Liver (tissue), 9 donors: Measurements from ENCODE around the gene BPIFB3. TPM values are rescaled to one million over a fixed set of nuclear protein-coding genes. Genes with fewer than 3 reads are reported as not detected.
A peak's percentile ranks its signal among the peaks of the same experiment; 100 is the strongest.

Experiments used
- DNase-seq: peaks from one replicate; pipeline ENCODE4 v3.0.0-alpha.2; 2017; ENCODE audit warnings: low spot score
- H3K27ac ChIP-seq, 2 donors: one replicate each; pipeline ENCODE4 v1.7.0; 2013; ENCODE audit warnings: inconsistent platforms in 2 of 2, low read length in 2 of 2, control low read depth in 1 of 2, low read depth in 1 of 2, mild to moderate bottlenecking in 1 of 2
- H3K27me3 ChIP-seq, 4 donors: one replicate each; pipeline versions ENCODE4 v1.6.1 to v1.7.0; 2013; ENCODE audit warnings: low read length in 3 of 4, inconsistent platforms in 1 of 4, mild to moderate bottlenecking in 1 of 4, moderate library complexity in 1 of 4; ENCODE audit not compliant: control insufficient read depth in 4 of 4, insufficient read depth in 4 of 4
- H3K36me3 ChIP-seq, 4 donors: one replicate each; pipeline versions ENCODE4 v1.6.1 to v1.7.0; 2013; ENCODE audit warnings: low read length in 3 of 4, mild to moderate bottlenecking in 3 of 4, low read depth in 1 of 4, moderate library complexity in 1 of 4; ENCODE audit not compliant: control insufficient read depth in 4 of 4, insufficient read depth in 3 of 4
- H3K4me1 ChIP-seq, 4 donors: one replicate each; pipeline versions ENCODE4 v1.6.1 to v1.7.0; 2013; ENCODE audit warnings: low read length in 3 of 4, mild to moderate bottlenecking in 3 of 4, moderate library complexity in 1 of 4; ENCODE audit not compliant: control insufficient read depth in 4 of 4, insufficient read depth in 4 of 4
- H3K4me3 ChIP-seq, 3 donors: one replicate each; pipeline versions ENCODE4 v1.6.1 to v1.7.0; 2013; ENCODE audit warnings: low read length in 3 of 3, control low read depth in 1 of 3, low read depth in 1 of 3, mild to moderate bottlenecking in 1 of 3
- H3K9ac ChIP-seq, 2 donors: one replicate each; pipeline ENCODE4 v1.7.0; 2013; ENCODE audit warnings: low read length in 2 of 2, mild to moderate bottlenecking in 2 of 2, moderate library complexity in 2 of 2, control low read depth in 1 of 2, low read depth in 1 of 2
- H3K9me3 ChIP-seq, 4 donors: one replicate each; pipeline versions ENCODE4 v1.6.1 to v1.7.0; 2013; ENCODE audit warnings: low read length in 3 of 4; ENCODE audit not compliant: control insufficient read depth in 4 of 4
- EGR1 ChIP-seq, 2 donors: IDR thresholded peaks; 2 replicates each; pipeline ENCODE4 v1.6.1; 2016 to 2018; ENCODE audit warnings: antibody characterized with exemption in 2 of 2, low read depth in 2 of 2
- FOXA1 ChIP-seq: IDR thresholded peaks from 2 replicates; pipeline ENCODE4 v1.6.1; 2016; ENCODE audit warnings: antibody characterized with exemption
- FOXA2 ChIP-seq: IDR thresholded peaks from 2 replicates; pipeline ENCODE4 v1.6.1; 2016; ENCODE audit warnings: antibody characterized with exemption
- GABPA ChIP-seq, 2 donors: IDR thresholded peaks in 1 of 2; conservative IDR thresholded peaks in 1 of 2; 2 replicates each; pipeline ENCODE4 v1.6.1; 2016; ENCODE audit warnings: antibody characterized with exemption in 2 of 2, mild to moderate bottlenecking in 1 of 2, moderate library complexity in 1 of 2
- HNF4A ChIP-seq, 2 donors: conservative IDR thresholded peaks; 2 replicates each; pipeline ENCODE4 v1.6.1; 2016; ENCODE audit warnings: antibody characterized with exemption in 2 of 2, mild to moderate bottlenecking in 2 of 2
- HNF4G ChIP-seq: IDR thresholded peaks from 2 replicates; pipeline ENCODE4 v1.6.1; 2016; ENCODE audit warnings: antibody characterized with exemption
- JUND ChIP-seq, 2 donors: IDR thresholded peaks; 2 replicates each; pipeline ENCODE4 v1.6.1; 2016; ENCODE audit warnings: antibody characterized with exemption in 2 of 2
- MAX ChIP-seq: IDR thresholded peaks from 2 replicates; pipeline ENCODE4 v1.6.1; 2016; ENCODE audit warnings: antibody characterized with exemption
- NR2F2 ChIP-seq: IDR thresholded peaks from 2 replicates; pipeline ENCODE4 v1.6.1; 2016; ENCODE audit warnings: antibody characterized with exemption
- RAD21 ChIP-seq, 2 donors: IDR thresholded peaks; 2 replicates each; pipeline ENCODE4 v1.6.1; 2016; ENCODE audit warnings: antibody characterized with exemption in 2 of 2, mild to moderate bottlenecking in 2 of 2
- RXRA ChIP-seq, 2 donors: IDR thresholded peaks; 2 replicates each; pipeline ENCODE4 v1.6.1; 2017 to 2018; ENCODE audit warnings: antibody characterized with exemption in 2 of 2, mild to moderate bottlenecking in 1 of 2
- SP1 ChIP-seq: IDR thresholded peaks from 2 replicates; pipeline ENCODE4 v1.6.1; 2018; ENCODE audit warnings: antibody characterized with exemption, mild to moderate bottlenecking
- TAF1 ChIP-seq: conservative IDR thresholded peaks from 2 replicates; pipeline ENCODE4 v1.6.1; 2016; ENCODE audit warnings: antibody characterized with exemption, mild to moderate bottlenecking
- WGBS: extraction: QIAGEN DNeasy Blood & Tissue Kit; methylation state at CpG from one replicate; pipeline ENCODE4 v1.1.7; 2013; 5-methylcytosine and 5-hydroxymethylcytosine counted together
- polyA plus RNA-seq, 2 donors: library from polyadenylated mRNA; stranded (reverse) in 1 of 2; unstranded in 1 of 2; fragments of 200-250 nt in 1 of 2; fragments of >200 nt in 1 of 2; fragmentation: Nextera tagmentation in 1 of 2; extraction: Ambion mirVana in 1 of 2; gene quantifications; one replicate each; pipeline versions ENCODE4 v1.2.1 to v1.2.3, GENCODE V29; 2013 to 2015
- total RNA-seq, 2 donors: library from RNA; depleted of rRNA; stranded (reverse); fragments of >200 nt; gene quantifications; one replicate each; pipeline ENCODE4 v1.2.3, GENCODE V29; 2014
- TF ChIP-seq, protein P1 (sequence below): fragments of 150-350 bp; IDR thresholded peaks from 2 replicates; pipeline ENCODE4 v1.5.1; 2017; ENCODE audit warnings: improper control_type of control experiment, low read depth, low read length; ENCODE audit not compliant: missing input control
- TF ChIP-seq, protein P2 (sequence below): IDR thresholded peaks from 2 replicates; pipeline ENCODE4 v1.6.1; 2016; ENCODE audit warnings: antibody characterized with exemption, mild to moderate bottlenecking
- donor health status: healthy.
- donor health status: healthy.
- donor health status: healthy.
- donor health status: healthy.
- donor health status: healthy.

BPIFB3 gene
- total and polyA plus RNA-seq, 4 donors, result not detected

DNA sequence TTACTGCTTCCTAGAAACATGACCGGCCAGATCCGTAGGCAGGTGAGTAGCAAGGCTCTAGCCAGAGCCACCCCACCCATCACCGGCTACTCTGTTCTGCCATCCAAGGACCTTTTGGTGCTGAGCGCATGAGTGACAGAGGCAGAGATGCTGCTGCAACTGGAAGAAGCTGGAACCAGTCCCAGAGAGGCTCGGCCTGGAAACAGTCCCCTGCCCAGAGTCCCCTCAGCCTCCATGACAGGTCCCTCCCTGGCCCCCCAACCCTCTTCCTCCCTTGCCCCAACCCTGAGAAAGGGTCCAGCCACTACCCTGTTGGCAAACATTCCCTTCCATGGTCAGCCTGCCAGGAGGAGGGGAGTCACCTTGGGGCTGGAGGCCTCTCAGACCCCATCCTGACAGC, 57.6 kb downstream of the BPIFB3 start:
- no peaks in the 10 kb centered on the region for H3K36me3 ChIP-seq
- H3K27ac ChIP-seq, result no peak overlapping the region
- no peak for DNase-seq
- no peak for TF ChIP-seq HNF4G
- no peak for TF ChIP-seq SP1
- TF ChIP-seq FOXA2, result no peak
- TF ChIP-seq GABPA (IDR thresholded peaks at IDR 0.05 in 1 of 2, conservative IDR thresholded peaks at IDR 0.05 in 1 of 2), result no peak
- TF ChIP-seq NR2F2, result no peak
- TF ChIP-seq, protein P1, sequence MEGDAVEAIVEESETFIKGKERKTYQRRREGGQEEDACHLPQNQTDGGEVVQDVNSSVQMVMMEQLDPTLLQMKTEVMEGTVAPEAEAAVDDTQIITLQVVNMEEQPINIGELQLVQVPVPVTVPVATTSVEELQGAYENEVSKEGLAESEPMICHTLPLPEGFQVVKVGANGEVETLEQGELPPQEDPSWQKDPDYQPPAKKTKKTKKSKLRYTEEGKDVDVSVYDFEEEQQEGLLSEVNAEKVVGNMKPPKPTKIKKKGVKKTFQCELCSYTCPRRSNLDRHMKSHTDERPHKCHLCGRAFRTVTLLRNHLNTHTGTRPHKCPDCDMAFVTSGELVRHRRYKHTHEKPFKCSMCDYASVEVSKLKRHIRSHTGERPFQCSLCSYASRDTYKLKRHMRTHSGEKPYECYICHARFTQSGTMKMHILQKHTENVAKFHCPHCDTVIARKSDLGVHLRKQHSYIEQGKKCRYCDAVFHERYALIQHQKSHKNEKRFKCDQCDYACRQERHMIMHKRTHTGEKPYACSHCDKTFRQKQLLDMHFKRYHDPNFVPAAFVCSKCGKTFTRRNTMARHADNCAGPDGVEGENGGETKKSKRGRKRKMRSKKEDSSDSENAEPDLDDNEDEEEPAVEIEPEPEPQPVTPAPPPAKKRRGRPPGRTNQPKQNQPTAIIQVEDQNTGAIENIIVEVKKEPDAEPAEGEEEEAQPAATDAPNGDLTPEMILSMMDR, result no peak
- TF ChIP-seq TAF1, result no peak
- TF ChIP-seq RAD21 (IDR thresholded peaks at IDR 0.05), result no peak
- no peak for TF ChIP-seq FOXA1
- no peak for TF ChIP-seq EGR1 (IDR thresholded peaks at IDR 0.05; ENCODE audit: low read depth in 2 of 2)
- TF ChIP-seq, protein P2, sequence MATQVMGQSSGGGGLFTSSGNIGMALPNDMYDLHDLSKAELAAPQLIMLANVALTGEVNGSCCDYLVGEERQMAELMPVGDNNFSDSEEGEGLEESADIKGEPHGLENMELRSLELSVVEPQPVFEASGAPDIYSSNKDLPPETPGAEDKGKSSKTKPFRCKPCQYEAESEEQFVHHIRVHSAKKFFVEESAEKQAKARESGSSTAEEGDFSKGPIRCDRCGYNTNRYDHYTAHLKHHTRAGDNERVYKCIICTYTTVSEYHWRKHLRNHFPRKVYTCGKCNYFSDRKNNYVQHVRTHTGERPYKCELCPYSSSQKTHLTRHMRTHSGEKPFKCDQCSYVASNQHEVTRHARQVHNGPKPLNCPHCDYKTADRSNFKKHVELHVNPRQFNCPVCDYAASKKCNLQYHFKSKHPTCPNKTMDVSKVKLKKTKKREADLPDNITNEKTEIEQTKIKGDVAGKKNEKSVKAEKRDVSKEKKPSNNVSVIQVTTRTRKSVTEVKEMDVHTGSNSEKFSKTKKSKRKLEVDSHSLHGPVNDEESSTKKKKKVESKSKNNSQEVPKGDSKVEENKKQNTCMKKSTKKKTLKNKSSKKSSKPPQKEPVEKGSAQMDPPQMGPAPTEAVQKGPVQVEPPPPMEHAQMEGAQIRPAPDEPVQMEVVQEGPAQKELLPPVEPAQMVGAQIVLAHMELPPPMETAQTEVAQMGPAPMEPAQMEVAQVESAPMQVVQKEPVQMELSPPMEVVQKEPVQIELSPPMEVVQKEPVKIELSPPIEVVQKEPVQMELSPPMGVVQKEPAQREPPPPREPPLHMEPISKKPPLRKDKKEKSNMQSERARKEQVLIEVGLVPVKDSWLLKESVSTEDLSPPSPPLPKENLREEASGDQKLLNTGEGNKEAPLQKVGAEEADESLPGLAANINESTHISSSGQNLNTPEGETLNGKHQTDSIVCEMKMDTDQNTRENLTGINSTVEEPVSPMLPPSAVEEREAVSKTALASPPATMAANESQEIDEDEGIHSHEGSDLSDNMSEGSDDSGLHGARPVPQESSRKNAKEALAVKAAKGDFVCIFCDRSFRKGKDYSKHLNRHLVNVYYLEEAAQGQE, result no peak
- no peak for TF ChIP-seq JUND (IDR thresholded peaks at IDR 0.05)
- no peak for TF ChIP-seq MAX
- no peaks in the 10 kb centered on the region for H3K27me3 ChIP-seq
- H3K4me3 ChIP-seq, result no peak overlapping the region
- WGBS, result 94% methylated on average over 5 of the region's 5 CpGs
- no peak overlapping the region for H3K9ac ChIP-seq
- H3K4me1 ChIP-seq, result peaks cover 0 to 7% (median 2%) of the 10 kb centered on the region in 4 donors
- no peaks in the 10 kb centered on the region for H3K9me3 ChIP-seq

DNA sequence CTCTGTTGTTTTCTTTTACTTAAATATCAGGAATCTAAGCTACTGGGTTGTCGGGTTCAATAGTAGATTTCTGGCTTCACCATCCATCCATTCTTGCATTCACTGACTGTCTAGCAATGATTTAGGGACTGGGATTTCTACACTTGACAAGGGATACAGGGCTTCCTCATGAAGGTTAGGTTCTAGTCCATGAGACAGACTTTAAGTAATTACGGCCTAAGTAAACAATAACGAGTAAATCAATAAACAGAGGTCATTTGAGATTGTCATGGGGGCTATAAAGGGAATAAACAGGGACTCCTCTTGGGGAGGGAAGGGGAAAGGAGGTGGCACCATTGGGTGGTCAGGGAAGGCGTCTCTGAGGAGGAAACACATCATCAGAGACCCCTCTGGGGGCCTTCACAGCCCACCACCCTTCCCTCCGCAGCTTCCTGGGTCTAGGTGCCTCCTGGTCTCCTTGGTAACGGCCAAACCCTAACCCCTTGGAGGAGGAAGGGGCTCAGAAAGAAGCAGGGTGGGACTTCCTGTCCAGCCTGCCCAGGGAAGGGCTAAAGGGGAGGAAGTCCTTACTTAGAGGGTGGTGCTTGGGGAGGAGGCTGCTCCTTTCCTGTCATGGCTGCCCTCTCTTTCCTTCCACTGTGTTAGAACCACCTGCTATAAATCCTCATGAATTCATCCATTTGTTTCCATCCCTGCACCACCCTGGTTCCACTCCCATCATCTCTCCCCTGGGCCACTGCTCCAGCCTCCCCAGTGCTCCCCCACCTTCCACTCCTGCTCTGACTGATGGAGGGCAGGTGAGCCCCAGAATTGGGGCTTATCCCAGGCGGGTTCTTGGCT, 59.1 kb downstream of the BPIFB3 start:
- 71% methylated on average over 7 of the region's 7 CpGs for WGBS
- Histone ChIP-seq H3K9me3 (no peaks in the 10 kb centered on the region), H3K27ac (peak overlapping the region in 1 of 2 donors; percentile 37), H3K36me3 (no peaks in the 10 kb centered on the region), H3K4me1 (peaks cover 0 to 7% (median 2%) of the 10 kb centered on the region in 4 donors), H3K9ac (no peak overlapping the region), H3K4me3 (no peak overlapping the region), H3K27me3 (no peaks in the 10 kb centered on the region)
- no peak for DNase-seq
- peak in 1 of 2 donors; percentile 5 for TF ChIP-seq HNF4A (conservative IDR thresholded peaks at IDR 0.05)
- TF ChIP-seq TAF1, result no peak
- TF ChIP-seq RXRA (IDR thresholded peaks at IDR 0.05), result peak; percentile 13 to 16
- peak; percentile 27 for TF ChIP-seq FOXA2
